Measurements from ENCODE around the gene MB. TPM values are rescaled to one million over a fixed set of nuclear protein-coding genes. Genes with fewer than 3 reads are reported as not detected.

Gene MB
- polyA plus RNA-seq, 3 donors from 2014 or later: 0.33 TPM; not detected in 2

DNA sequence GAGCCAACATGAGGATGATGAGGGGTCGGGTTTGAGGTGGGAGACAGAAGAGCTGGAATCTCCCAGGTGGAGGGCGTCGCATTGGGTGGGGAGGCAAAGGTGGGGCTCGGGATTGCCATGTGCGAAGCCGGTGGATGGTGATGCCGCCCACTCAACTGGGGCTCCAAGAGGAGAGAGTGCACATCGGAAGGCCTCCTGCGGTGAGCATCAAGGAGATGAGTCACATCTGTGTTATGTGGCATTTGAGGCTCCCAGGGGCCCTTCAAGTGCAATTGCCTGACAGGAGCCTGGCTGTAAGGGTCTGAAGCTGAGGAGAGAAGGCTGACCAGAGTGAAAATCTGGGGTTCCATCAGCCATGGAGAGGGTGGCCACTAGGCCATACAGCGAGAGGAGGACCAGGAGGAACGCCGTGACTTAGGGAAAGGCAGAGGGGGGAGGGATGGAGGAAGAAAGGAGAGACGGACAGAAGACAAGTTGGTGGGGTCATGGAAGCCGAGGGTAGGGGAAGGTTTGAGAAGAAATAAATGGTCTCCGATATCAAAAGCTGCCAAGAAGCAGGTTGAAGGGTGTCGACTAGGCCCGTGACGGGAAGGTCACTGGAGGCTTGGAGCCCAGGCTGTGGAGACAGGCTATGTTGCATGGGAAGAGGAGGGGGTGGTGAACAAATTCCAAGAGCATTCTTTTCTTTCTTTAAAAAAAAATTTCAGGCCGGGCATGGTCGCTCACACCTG is 55.2 kb downstream of the MB start:
- Mint-ChIP-seq H3K27me3 (ENCODE audit: low read depth in 3 of 3) (peaks cover 2 to 15% (median 4%) of the 10 kb centered on the region in 3 donors), H3K27ac (no peak overlapping the region), H3K9me3 (no peaks in the 10 kb centered on the region), H3K4me1 (no peaks in the 10 kb centered on the region), H3K4me3 (no peak overlapping the region), H3K36me3 (no peaks in the 10 kb centered on the region)
- no peak for DNase-seq

DNA sequence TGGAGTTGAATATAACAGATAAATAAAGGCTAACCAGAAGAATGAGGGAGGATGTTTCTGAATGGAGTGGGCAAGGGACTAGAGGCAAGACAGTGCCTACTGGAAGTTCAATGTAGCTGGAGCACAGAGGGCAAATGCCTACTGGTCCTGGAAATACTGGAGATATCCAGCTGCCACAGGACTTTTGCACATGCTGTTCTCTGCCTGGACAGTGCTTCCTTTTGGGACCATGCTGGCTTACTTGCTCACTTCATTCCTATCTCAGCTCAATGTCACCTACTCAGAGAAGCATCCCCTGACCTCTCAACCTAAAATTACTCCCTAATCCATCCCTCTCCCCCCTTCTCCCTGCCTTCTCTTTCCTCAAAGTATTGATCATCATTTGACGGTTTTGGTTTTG is 56.3 kb downstream of the MB start:
- Mint-ChIP-seq H3K27ac (no peak overlapping the region), H3K4me1 (no peaks in the 10 kb centered on the region), H3K36me3 (no peaks in the 10 kb centered on the region), H3K4me3 (no peak overlapping the region), H3K27me3 (ENCODE audit: low read depth in 3 of 3) (peaks cover 2 to 15% (median 4%) of the 10 kb centered on the region in 3 donors), H3K9me3 (no peaks in the 10 kb centered on the region)
- DNase-seq: no peak

DNA sequence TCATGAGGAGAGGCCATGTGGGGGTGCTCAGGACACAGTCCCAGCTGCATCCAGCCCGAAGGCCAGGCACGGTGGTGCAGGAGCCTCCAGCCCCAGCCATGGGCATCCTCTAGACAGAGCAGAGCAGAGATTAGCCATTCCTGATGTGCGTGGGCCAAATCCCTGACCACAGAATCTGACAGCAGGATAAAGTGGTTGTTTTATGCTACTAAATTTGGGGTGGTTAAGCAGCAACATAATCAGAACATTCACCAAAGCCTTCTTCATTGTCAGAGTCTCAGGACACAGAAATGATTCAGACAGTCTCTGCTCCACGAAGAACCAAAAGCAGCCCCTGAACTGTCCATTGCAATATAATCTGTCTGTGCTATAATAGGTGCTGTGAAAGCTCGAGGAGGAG is 56.8 kb downstream of the MB start:
- no peaks in the 10 kb centered on the region for H3K9me3 Mint-ChIP-seq
- H3K4me3 Mint-ChIP-seq: no peak overlapping the region
- no peaks in the 10 kb centered on the region for H3K4me1 Mint-ChIP-seq
- DNase-seq: no peak
- H3K27ac Mint-ChIP-seq: no peak overlapping the region
- peaks cover 2 to 15% (median 7%) of the 10 kb centered on the region in 3 donors for H3K27me3 Mint-ChIP-seq (ENCODE audit: low read depth in 3 of 3)
- no peaks in the 10 kb centered on the region for H3K36me3 Mint-ChIP-seq

DNA sequence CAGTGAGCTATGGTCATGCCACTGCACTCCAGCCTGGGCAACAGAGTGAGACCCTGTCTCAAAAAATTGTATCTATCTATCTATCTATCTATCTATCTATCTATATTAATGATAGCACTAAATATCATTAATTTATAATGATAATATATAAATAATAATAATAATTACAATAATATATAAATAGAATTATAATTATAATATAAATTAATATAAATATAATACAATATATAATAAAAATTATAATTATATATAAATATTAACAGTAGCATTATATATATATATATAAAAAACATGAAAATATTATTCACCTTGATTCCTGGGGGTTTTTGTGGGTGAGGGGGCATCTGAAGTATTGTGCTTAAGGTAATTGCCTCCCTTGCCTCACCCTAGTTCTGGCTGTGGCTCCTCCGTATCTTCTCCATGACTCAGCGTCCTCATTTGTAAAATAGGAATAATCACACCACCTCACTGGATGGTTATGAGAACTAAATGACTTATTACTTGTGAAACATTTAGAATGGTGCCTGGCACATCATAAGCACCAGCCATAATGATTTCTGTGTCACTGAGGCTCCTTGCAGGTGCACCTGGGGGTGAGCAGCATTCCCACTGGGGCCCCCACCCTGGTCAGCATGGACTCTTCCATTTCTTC is 57.6 kb downstream of the MB start:
- Mint-ChIP-seq H3K27ac (no peak overlapping the region), H3K9me3 (no peaks in the 10 kb centered on the region), H3K36me3 (no peaks in the 10 kb centered on the region), H3K27me3 (ENCODE audit: low read depth in 3 of 3) (peaks cover 2 to 11% (median 8%) of the 10 kb centered on the region in 3 donors), H3K4me1 (no peaks in the 10 kb centered on the region), H3K4me3 (no peak overlapping the region)
- no peak for DNase-seq

DNA sequence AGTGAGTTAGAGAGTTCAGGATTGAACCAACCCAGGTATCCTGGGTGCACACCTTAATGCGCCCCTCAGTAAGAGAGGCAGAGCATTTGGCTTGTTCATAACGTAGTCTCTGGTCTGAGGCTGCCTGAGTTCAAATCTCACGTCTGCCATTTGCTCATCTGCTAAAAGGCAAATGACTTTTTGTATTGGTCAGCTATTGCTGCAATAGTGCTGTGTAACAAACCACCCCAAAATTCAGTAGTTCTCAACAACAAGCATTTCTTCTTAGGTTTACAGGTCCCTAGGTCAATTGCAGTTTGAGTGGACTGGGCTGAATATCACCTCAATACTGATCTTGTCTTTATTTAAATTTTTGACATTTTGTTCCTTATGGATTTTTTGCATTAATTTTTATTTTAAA is 58.4 kb downstream of the MB start:
- Mint-ChIP-seq H3K4me3 (no peak overlapping the region), H3K27me3 (ENCODE audit: low read depth in 3 of 3) (peaks cover 2 to 11% (median 10%) of the 10 kb centered on the region in 3 donors), H3K9me3 (no peaks in the 10 kb centered on the region), H3K27ac (no peak overlapping the region), H3K36me3 (no peaks in the 10 kb centered on the region), H3K4me1 (no peaks in the 10 kb centered on the region)
- DNase-seq: no peak

DNA sequence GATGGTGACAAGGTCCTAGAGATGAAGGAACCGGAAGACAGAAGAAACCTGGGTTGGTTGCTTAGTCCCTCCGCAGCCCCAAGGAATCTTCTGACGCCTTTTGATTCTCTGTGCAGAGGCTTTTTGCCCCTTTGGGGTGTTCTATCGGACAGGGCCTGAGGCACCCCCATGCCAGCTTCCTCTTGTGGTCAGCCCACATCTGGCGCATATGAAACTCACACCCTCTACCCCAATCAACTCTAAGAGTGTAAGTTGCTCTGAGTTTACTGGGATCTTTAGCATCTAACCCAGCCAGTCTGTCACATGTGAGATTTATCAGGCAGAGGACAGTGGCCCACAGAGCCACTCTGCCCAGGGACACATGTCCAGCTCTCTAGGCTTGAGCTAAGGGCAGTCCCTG is 59.1 kb downstream of the MB start:
- no peak overlapping the region for H3K4me3 Mint-ChIP-seq
- H3K27ac Mint-ChIP-seq: no peak overlapping the region

More for the DNA sequence above, 59.1 kb downstream of the MB start:
- H3K36me3 Mint-ChIP-seq: no peaks in the 10 kb centered on the region
- DNase-seq: no peak
- H3K9me3 Mint-ChIP-seq: no peaks in the 10 kb centered on the region
- peaks cover 2 to 10% (median 8%) of the 10 kb centered on the region in 3 donors for H3K27me3 Mint-ChIP-seq (ENCODE audit: low read depth in 3 of 3)
- no peaks in the 10 kb centered on the region for H3K4me1 Mint-ChIP-seq

Other genes starting within 250 kb of the MB start
- 10 to 100 TPM in 2 of 3 donors, 1 to 10 TPM in 1; 5.3 to 12.8 (median 11.3) TPM for gene HMOX1, start 236.2 kb downstream of the MB start, polyA plus RNA-seq
- 10 to 100 TPM; 39.0 to 65.3 (median 45.7) TPM for gene MCM5, start 217.2 kb downstream of the MB start, polyA plus RNA-seq
- gene RASD2, start 76.5 kb downstream of the MB start, polyA plus RNA-seq: not detected
- gene APOL6, start 31.1 kb upstream of the MB start, polyA plus RNA-seq: 10 to 100 TPM; 11.9 to 45.8 (median 18.4) TPM
- not detected for gene APOL5, start 100.5 kb upstream of the MB start, polyA plus RNA-seq

Data from immature natural killer cell (primary cell).